ENCODE data around the gene ALDH1A1.

Gene ALDH1A1

DNA sequence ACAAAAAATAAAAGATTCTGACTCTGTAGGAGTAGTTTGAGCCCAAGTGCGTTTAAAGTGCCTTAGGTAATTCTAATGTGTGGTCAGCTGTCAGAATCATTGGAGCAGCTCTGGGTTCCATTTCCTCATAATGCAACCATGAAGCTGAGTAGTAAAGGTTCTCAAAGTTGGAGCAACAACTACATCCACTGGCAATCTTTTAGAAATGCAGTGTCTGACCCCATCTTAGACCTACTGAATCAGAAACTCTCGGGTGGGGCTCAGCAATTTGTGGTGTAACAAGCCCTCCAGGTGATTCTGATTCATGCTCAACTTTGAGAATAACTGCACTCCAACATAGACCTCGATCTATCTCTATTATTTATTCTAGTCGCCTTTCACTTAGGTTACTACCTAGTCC is 7.6 kb upstream of the ALDH1A1 start:
- Mint-ChIP-seq H3K4me1 (ENCODE audit: low read depth in 2 of 2) (no peaks in the 10 kb centered on the region), H3K9me3 (peaks cover 0 to 3% of the 10 kb centered on the region in 2 donors), H3K27me3 (peaks cover 0 to 7% of the 10 kb centered on the region in 2 donors), H3K36me3 (ENCODE audit: insufficient read depth) (no peaks in the 10 kb centered on the region), H3K27ac (no peak overlapping the region), H3K4me3 (no peak overlapping the region)
- DNase-seq (no peak), ATAC-seq (replicated peaks) (no peak)

GRCh38 chr9:72958485-72959281 is 5.8 kb upstream of the ALDH1A1 start:
- Mint-ChIP-seq H3K27me3 (peaks cover 0 to 9% of the 10 kb centered on the region in 2 donors), H3K27ac (no peak overlapping the region), H3K36me3 (ENCODE audit: insufficient read depth) (no peaks in the 10 kb centered on the region), H3K9me3 (peaks cover 0 to 3% of the 10 kb centered on the region in 2 donors), H3K4me1 (ENCODE audit: low read depth in 2 of 2) (no peaks in the 10 kb centered on the region), H3K4me3 (no peak overlapping the region)
- DNase-seq (no peak), ATAC-seq (replicated peaks) (no peak)

DNA sequence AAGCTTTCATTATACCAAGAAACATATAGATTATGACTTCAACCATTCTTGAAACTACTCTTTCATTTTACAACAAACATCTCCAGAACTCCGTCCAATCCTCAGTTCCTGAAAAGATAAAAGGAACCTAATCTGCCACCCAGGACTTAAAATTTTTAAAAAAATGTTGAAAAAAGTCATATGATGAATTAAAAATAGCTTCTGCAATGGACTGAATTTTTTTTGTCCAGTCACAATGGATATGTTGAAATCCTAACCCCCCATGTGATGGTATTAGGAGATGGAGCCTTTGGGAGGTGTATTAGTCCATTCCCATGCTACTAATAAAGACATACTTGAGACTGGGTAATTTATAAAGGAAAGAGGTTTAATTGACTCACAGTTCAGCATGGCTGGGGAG is 2.7 kb upstream of the ALDH1A1 start:
- ATAC-seq (replicated peaks): no peak
- H3K27ac Mint-ChIP-seq: no peak overlapping the region
- no peak overlapping the region for H3K4me3 Mint-ChIP-seq
- no peak for DNase-seq
- H3K36me3 Mint-ChIP-seq (ENCODE audit: insufficient read depth): no peaks in the 10 kb centered on the region
- peaks cover 0 to 3% of the 10 kb centered on the region in 2 donors for H3K9me3 Mint-ChIP-seq
- H3K27me3 Mint-ChIP-seq: peaks cover 0 to 9% of the 10 kb centered on the region in 2 donors
- no peaks in the 10 kb centered on the region for H3K4me1 Mint-ChIP-seq (ENCODE audit: low read depth in 2 of 2)

- H3K4me3 Mint-ChIP-seq: no peak overlapping the region
- no peaks in the 10 kb centered on the region for H3K4me1 Mint-ChIP-seq (ENCODE audit: low read depth in 2 of 2)
- H3K27me3 Mint-ChIP-seq: peaks cover 0 to 9% of the 10 kb centered on the region in 2 donors
- ATAC-seq (replicated peaks) (no peak), DNase-seq (no peak)
- H3K36me3 Mint-ChIP-seq (ENCODE audit: insufficient read depth): no peaks in the 10 kb centered on the region
- H3K9me3 Mint-ChIP-seq: peaks cover 0 to 3% of the 10 kb centered on the region in 2 donors
- H3K27ac Mint-ChIP-seq: no peak overlapping the region
Observed at GRCh38 chr9:72955126-72955455, 2.2 kb upstream of the ALDH1A1 start.

GRCh38 chr9:72954431-72955125 is 1.7 kb upstream of the ALDH1A1 start:
- H3K27ac Mint-ChIP-seq: no peak overlapping the region
- peaks cover 0 to 3% of the 10 kb centered on the region in 2 donors for H3K9me3 Mint-ChIP-seq
- no peaks in the 10 kb centered on the region for H3K36me3 Mint-ChIP-seq (ENCODE audit: insufficient read depth)
- H3K27me3 Mint-ChIP-seq: peaks cover 0 to 9% of the 10 kb centered on the region in 2 donors
- no peaks in the 10 kb centered on the region for H3K4me1 Mint-ChIP-seq (ENCODE audit: low read depth in 2 of 2)
- H3K4me3 Mint-ChIP-seq: no peak overlapping the region
- no peak for ATAC-seq (replicated peaks)
- DNase-seq: no peak

GRCh38 chr9:72952381-72952690 is 517 bp downstream of the ALDH1A1 start:
- no peaks in the 10 kb centered on the region for H3K9me3 Mint-ChIP-seq
- H3K4me3 Mint-ChIP-seq: no peak overlapping the region
- H3K27ac Mint-ChIP-seq: no peak overlapping the region
- ATAC-seq (replicated peaks) (no peak), DNase-seq (no peak)
- H3K36me3 Mint-ChIP-seq (ENCODE audit: insufficient read depth): no peaks in the 10 kb centered on the region
- H3K27me3 Mint-ChIP-seq: peaks cover 0 to 26% of the 10 kb centered on the region in 2 donors
- no peaks in the 10 kb centered on the region for H3K4me1 Mint-ChIP-seq (ENCODE audit: low read depth in 2 of 2)

- Mint-ChIP-seq H3K4me3 (no peak overlapping the region), H3K4me1 (ENCODE audit: low read depth in 2 of 2) (no peaks in the 10 kb centered on the region), H3K36me3 (ENCODE audit: insufficient read depth) (no peaks in the 10 kb centered on the region), H3K27me3 (peaks cover 0 to 26% of the 10 kb centered on the region in 2 donors), H3K27ac (no peak overlapping the region), H3K9me3 (no peaks in the 10 kb centered on the region)
- ATAC-seq (replicated peaks): no peak
- no peak for DNase-seq
Observed at GRCh38 chr9:72951520-72952380, 1.1 kb downstream of the ALDH1A1 start.

- Mint-ChIP-seq H3K9me3 (no peaks in the 10 kb centered on the region), H3K36me3 (ENCODE audit: insufficient read depth) (no peaks in the 10 kb centered on the region), H3K27ac (no peak overlapping the region), H3K27me3 (peaks cover 0 to 24% of the 10 kb centered on the region in 2 donors), H3K4me1 (ENCODE audit: low read depth in 2 of 2) (no peaks in the 10 kb centered on the region), H3K4me3 (no peak overlapping the region)
- no peak for DNase-seq
- no peak for ATAC-seq (replicated peaks)
Observed at GRCh38 chr9:72950875-72951442, 1.9 kb downstream of the ALDH1A1 start.

GRCh38 chr9:72949918-72950325 is 2.9 kb downstream of the ALDH1A1 start:
- ATAC-seq (replicated peaks): no peak
- H3K27ac Mint-ChIP-seq: no peak overlapping the region
- no peak overlapping the region for H3K4me3 Mint-ChIP-seq
- H3K36me3 Mint-ChIP-seq (ENCODE audit: insufficient read depth): no peaks in the 10 kb centered on the region
- H3K4me1 Mint-ChIP-seq (ENCODE audit: low read depth in 2 of 2): no peaks in the 10 kb centered on the region
- DNase-seq: no peak
- H3K9me3 Mint-ChIP-seq: no peaks in the 10 kb centered on the region
- peaks cover 5 to 17% of the 10 kb centered on the region in 2 donors for H3K27me3 Mint-ChIP-seq

DNA sequence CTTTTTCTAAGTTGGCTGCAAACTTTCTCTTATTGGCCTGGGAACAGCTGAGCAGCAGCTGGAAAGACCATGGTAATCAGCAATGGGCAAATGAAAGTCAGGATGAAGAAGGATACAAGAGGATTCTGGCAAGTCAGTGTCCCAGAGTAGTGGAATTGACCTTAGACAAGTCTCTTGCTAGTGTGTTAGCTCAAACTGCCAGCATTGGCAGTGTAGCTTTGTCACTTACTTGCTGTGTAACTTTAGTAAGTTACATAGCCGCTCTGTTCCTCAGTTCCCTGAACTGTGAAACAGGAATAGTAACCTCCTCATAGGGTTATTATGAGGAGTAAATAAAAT is 3.6 kb downstream of the ALDH1A1 start:
- Mint-ChIP-seq H3K36me3 (ENCODE audit: insufficient read depth) (no peaks in the 10 kb centered on the region), H3K27me3 (peaks cover 5 to 17% of the 10 kb centered on the region in 2 donors), H3K9me3 (no peaks in the 10 kb centered on the region), H3K4me3 (no peak overlapping the region), H3K4me1 (ENCODE audit: low read depth in 2 of 2) (no peaks in the 10 kb centered on the region), H3K27ac (no peak overlapping the region)
- DNase-seq (no peak), ATAC-seq (replicated peaks) (no peak)

- H3K4me1 Mint-ChIP-seq (ENCODE audit: low read depth in 2 of 2): no peaks in the 10 kb centered on the region
- DNase-seq (no peak), ATAC-seq (replicated peaks) (no peak)
- no peaks in the 10 kb centered on the region for H3K36me3 Mint-ChIP-seq (ENCODE audit: insufficient read depth)
- H3K4me3 Mint-ChIP-seq: no peak overlapping the region
- H3K27me3 Mint-ChIP-seq: peaks cover 5 to 21% of the 10 kb centered on the region in 2 donors
- H3K27ac Mint-ChIP-seq: no peak overlapping the region
- H3K9me3 Mint-ChIP-seq: no peaks in the 10 kb centered on the region
Observed at GRCh38 chr9:72948575-72949243, 4.1 kb downstream of the ALDH1A1 start.

DNA sequence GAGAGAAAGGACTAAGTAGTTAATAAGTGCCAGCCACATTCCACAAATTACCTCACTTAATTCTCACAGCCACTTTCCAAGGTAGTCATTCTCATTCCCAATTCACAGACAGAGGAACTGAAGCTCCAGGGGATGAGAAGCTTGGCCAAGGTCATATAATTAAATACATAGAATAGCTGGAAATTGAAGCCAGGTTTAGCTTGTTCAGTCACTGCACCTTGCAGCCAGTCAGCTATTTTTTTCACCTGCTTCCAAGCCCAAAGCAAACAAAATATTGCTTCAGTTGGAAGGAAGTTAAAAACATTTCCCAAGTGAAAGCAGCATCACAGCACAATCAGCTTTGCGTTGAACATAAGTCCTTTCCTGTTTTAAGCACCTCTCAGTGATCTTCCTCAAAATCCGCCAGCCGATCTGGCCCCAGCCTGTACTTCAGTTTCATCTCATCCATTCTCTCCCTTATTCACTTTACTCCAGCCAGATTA is 4.8 kb downstream of the ALDH1A1 start:
- DNase-seq (no peak), ATAC-seq (replicated peaks) (no peak)
- Mint-ChIP-seq H3K4me1 (ENCODE audit: low read depth in 2 of 2) (no peaks in the 10 kb centered on the region), H3K4me3 (no peak overlapping the region), H3K27me3 (peaks cover 5 to 27% of the 10 kb centered on the region in 2 donors), H3K36me3 (ENCODE audit: insufficient read depth) (no peaks in the 10 kb centered on the region), H3K27ac (no peak overlapping the region), H3K9me3 (no peaks in the 10 kb centered on the region)

DNA sequence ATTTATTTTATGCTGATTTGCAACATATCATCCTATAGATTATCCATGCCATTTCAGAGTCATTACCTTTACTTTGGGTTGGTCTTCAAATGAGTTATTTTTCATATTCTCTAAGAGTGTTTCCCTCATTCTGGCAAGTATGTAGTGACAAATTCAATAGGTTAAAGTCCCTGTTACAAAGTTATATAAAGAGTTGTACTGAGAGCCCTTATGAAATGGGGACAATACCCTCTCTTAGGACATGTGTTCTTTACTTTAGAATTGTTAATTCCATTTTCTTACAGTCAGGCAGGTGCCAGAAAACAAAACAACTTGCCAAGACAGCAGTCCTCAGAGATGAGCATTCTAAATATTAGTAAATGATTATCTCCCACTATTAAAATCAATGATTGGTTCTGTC is 6.0 kb downstream of the ALDH1A1 start:
- Mint-ChIP-seq H3K27ac (no peak overlapping the region), H3K27me3 (peaks cover 14 to 38% of the 10 kb centered on the region in 2 donors), H3K4me3 (no peak overlapping the region), H3K9me3 (no peaks in the 10 kb centered on the region), H3K36me3 (ENCODE audit: insufficient read depth) (no peaks in the 10 kb centered on the region), H3K4me1 (ENCODE audit: low read depth in 2 of 2) (no peaks in the 10 kb centered on the region)
- ATAC-seq (replicated peaks) (no peak), DNase-seq (no peak)

Data from effector memory CD8-positive, alpha-beta T cell (primary cell).